Measurements from ENCODE around the gene RFXAP. TPM values are rescaled to one million over a fixed set of nuclear protein-coding genes. Genes with fewer than 3 reads are reported as not detected.

The RFXAP gene
- total and polyA plus RNA-seq, 2 donors (not counting 3 experiments of a cell fraction or from before 2014, with no cell fraction given) = 3.0 to 7.2 TPM

DNA sequence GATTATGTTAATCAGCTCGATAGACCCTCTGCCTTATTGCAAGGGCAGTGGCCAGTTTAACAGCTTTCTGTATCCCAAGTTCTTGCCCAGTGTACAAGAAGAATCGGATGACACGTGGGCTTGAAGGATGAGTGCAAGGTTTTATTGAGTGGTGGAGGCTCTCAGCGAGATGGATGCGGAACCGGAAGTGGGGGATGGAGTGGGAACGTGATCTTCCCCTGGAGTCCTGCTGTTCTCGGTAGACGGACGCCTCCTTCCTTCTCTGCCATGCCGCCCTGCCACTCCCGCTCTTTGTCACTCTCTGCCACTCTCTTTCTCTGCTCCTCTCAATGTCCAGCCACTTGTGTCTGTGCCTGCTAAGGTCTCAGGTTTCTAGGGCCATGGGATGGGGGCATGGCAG, 21.0 kb downstream of the RFXAP start:
- TF ChIP-seq, protein P1, sequence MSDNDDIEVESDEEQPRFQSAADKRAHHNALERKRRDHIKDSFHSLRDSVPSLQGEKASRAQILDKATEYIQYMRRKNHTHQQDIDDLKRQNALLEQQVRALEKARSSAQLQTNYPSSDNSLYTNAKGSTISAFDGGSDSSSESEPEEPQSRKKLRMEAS (IDR thresholded peaks at IDR 0.05; ENCODE audit: insufficient read depth, insufficient read length) = no peak
- TF ChIP-seq JUN (IDR thresholded peaks at IDR 0.05; ENCODE audit: borderline replicate concordance, insufficient read depth, insufficient read length, low read depth) (no peak), POLR2A (IDR thresholded peaks at IDR 0.05; ENCODE audit: low read depth, low read length) (no peak), EZH2 (IDR thresholded peaks at IDR 0.05; ENCODE audit: borderline replicate concordance, low read depth, low read length, severe bottlenecking) (no peak), POLR2AphosphoS5 (IDR thresholded peaks at IDR 0.05; ENCODE audit: insufficient read depth, low read depth, low read length) (no peak), FOS (IDR thresholded peaks at IDR 0.05; ENCODE audit: borderline replicate concordance, insufficient read depth, low read length) (no peak), GATA2 (IDR thresholded peaks at IDR 0.05; ENCODE audit: insufficient read depth, insufficient read length, low read depth, low read length) (no peak), MYC (IDR thresholded peaks at IDR 0.05; ENCODE audit: low read depth, low read length) (no peak)
- TF ChIP-seq, protein P2, sequence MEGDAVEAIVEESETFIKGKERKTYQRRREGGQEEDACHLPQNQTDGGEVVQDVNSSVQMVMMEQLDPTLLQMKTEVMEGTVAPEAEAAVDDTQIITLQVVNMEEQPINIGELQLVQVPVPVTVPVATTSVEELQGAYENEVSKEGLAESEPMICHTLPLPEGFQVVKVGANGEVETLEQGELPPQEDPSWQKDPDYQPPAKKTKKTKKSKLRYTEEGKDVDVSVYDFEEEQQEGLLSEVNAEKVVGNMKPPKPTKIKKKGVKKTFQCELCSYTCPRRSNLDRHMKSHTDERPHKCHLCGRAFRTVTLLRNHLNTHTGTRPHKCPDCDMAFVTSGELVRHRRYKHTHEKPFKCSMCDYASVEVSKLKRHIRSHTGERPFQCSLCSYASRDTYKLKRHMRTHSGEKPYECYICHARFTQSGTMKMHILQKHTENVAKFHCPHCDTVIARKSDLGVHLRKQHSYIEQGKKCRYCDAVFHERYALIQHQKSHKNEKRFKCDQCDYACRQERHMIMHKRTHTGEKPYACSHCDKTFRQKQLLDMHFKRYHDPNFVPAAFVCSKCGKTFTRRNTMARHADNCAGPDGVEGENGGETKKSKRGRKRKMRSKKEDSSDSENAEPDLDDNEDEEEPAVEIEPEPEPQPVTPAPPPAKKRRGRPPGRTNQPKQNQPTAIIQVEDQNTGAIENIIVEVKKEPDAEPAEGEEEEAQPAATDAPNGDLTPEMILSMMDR (IDR thresholded peaks at IDR 0.05; ENCODE audit: extremely low read depth in 1 of 2, insufficient read depth in 1 of 2, low read depth in 1 of 2, low read length in 2 of 2) = no peak
- Histone ChIP-seq H3K36me3 (ENCODE audit: control insufficient read depth in 2 of 2, extremely low read depth in 1 of 2, insufficient read depth in 2 of 2, low read length in 2 of 2) (peaks cover 0 to 4% of the 10 kb centered on the region in 2 experiments), H3K27ac (ENCODE audit: insufficient read depth, low read depth, low read length) (no peak overlapping the region), H3K4me1 (ENCODE audit: control insufficient read depth, extremely low read depth, insufficient read depth, low read length) (no peaks in the 10 kb centered on the region), H3K4me2 (ENCODE audit: insufficient read depth, low read length) (no peak overlapping the region), H3K4me3 (replicated peaks in 1 of 3; ENCODE audit: insufficient read depth in 1 of 3, low read depth in 1 of 3, low read length in 3 of 3) (no peak overlapping the region), H3K9me3 (replicated peaks; ENCODE audit: control insufficient read depth, insufficient read depth, low read length) (no peaks in the 10 kb centered on the region), H2AFZ (ENCODE audit: low read depth, low read length) (no peak overlapping the region), H3K27me3 (ENCODE audit: control insufficient read depth in 2 of 2, insufficient read depth in 2 of 2, low read length in 2 of 2) (no peaks in the 10 kb centered on the region), H4K20me1 (replicated peaks; ENCODE audit: control insufficient read depth, extremely low read depth, insufficient read depth, low read length) (no peaks in the 10 kb centered on the region), H3K9me1 (replicated peaks; ENCODE audit: control insufficient read depth, extremely low read depth, insufficient read depth, low read length) (no peaks in the 10 kb centered on the region), H3K79me2 (ENCODE audit: control insufficient read depth, insufficient read depth, low read length) (no peaks in the 10 kb centered on the region), H3K9ac (replicated peaks; ENCODE audit: extremely low read depth, insufficient read depth, low read length) (no peak overlapping the region)
- DNase-seq (ENCODE audit: low read depth, low spot score) = no peak
- intact Hi-C loops (cut with micrococcal nuclease) = no loop called here
- POLR2A ChIA-PET = no interaction called here
- CTCF ChIA-PET = interaction anchor here (0.6 kb wide), 1 partner anchor 421 kb away, joined by 4 read pairs; no protein-coding TSS in a partner anchor
- no TSS peak for BruUV-seq (replicated peaks)
- dilution Hi-C loops (cut with MboI; ENCODE audit: extremely low pct_ligation_motif_present, low sequenced_read_pairs) = no loop called here
- FAIRE-seq = no peak
